ENCODE data around the gene VPS39. TPM values are rescaled to one million over a fixed set of nuclear protein-coding genes. Genes with fewer than 3 reads are reported as not detected.

The VPS39 gene
- total RNA-seq, 1 donor from 2014 or later, result 66.9 TPM

GRCh38 chr15:42137461-42138261 is 70.4 kb downstream of the VPS39 start:
- Mint-ChIP-seq H3K27me3 (ENCODE audit: insufficient read depth, low read depth) (peaks cover 5% of the 10 kb centered on the region), H3K36me3 (no peaks in the 10 kb centered on the region), H3K9me3 (peaks cover 9% of the 10 kb centered on the region), H3K4me1 (peaks cover 4% of the 10 kb centered on the region), H3K4me3 (no peak overlapping the region), H3K27ac (no peak overlapping the region)
- TF ChIP-seq, protein P1, sequence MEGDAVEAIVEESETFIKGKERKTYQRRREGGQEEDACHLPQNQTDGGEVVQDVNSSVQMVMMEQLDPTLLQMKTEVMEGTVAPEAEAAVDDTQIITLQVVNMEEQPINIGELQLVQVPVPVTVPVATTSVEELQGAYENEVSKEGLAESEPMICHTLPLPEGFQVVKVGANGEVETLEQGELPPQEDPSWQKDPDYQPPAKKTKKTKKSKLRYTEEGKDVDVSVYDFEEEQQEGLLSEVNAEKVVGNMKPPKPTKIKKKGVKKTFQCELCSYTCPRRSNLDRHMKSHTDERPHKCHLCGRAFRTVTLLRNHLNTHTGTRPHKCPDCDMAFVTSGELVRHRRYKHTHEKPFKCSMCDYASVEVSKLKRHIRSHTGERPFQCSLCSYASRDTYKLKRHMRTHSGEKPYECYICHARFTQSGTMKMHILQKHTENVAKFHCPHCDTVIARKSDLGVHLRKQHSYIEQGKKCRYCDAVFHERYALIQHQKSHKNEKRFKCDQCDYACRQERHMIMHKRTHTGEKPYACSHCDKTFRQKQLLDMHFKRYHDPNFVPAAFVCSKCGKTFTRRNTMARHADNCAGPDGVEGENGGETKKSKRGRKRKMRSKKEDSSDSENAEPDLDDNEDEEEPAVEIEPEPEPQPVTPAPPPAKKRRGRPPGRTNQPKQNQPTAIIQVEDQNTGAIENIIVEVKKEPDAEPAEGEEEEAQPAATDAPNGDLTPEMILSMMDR (IDR thresholded peaks at IDR 0.05), result peak; percentile 77
- TF ChIP-seq EZH2 (IDR thresholded peaks at IDR 0.05) (no peak), EZH2phosphoT487 (IDR thresholded peaks at IDR 0.05) (no peak)
- no peaks in the 10 kb centered on the region for H4K20me1 ChIP-seq (ENCODE audit: low read depth)
- no peak overlapping the region for H3K4me2 ChIP-seq
- H2AFZ ChIP-seq (replicated peaks), result no peak overlapping the region
- H3K27me3 ChIP-seq, result no peaks in the 10 kb centered on the region
- no peaks in the 10 kb centered on the region for H3K79me2 ChIP-seq (ENCODE audit: low read depth)
- DNase-seq (ENCODE audit: low spot score), result peak; percentile 79
- peaks cover under 1% of the 10 kb centered on the region for H3F3A ChIP-seq (ENCODE audit: low read depth)
- H3K4me3 ChIP-seq, result no peak overlapping the region
- H3K36me3 ChIP-seq, result no peaks in the 10 kb centered on the region
- H3K9ac ChIP-seq, result no peak overlapping the region
- no peak overlapping the region for H3K27ac ChIP-seq
- H3K4me1 ChIP-seq, result peaks cover 8% of the 10 kb centered on the region
- no peaks in the 10 kb centered on the region for H3K9me3 ChIP-seq (ENCODE audit: low read depth)

DNA sequence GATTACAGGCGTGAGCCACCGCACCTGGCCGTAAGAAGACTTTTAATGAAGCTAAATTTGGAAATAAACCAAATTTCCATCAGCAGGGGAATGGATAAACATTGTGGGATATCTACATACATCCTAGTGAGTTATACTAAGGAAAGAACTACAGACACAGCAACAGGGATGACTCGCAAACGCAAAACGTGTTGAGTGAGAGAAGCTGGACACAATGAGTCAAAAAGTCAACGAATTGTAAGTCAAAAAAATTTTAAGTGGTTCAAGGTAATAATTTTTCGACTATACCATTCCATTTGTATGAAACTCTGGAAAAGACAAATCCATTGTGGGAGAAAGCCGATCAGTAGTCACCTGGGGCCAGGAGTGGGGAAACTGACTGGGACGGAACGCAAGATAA is 71.6 kb downstream of the VPS39 start:
- Mint-ChIP-seq H3K4me1 (peaks cover 11% of the 10 kb centered on the region), H3K9me3 (peaks cover 7% of the 10 kb centered on the region), H3K4me3 (no peak overlapping the region), H3K27ac (no peak overlapping the region), H3K27me3 (ENCODE audit: insufficient read depth, low read depth) (peaks cover 7% of the 10 kb centered on the region), H3K36me3 (no peaks in the 10 kb centered on the region)
- H3K9ac ChIP-seq, result no peak overlapping the region
- H3K4me2 ChIP-seq, result no peak overlapping the region
- no peaks in the 10 kb centered on the region for H3K79me2 ChIP-seq (ENCODE audit: low read depth)
- TF ChIP-seq EZH2phosphoT487 (IDR thresholded peaks at IDR 0.05), result no peak
- TF ChIP-seq EZH2 (IDR thresholded peaks at IDR 0.05), result no peak
- TF ChIP-seq, protein P1 (IDR thresholded peaks at IDR 0.05), result no peak
- H3K27ac ChIP-seq, result no peak overlapping the region
- no peak overlapping the region for H3K4me3 ChIP-seq
- H2AFZ ChIP-seq (replicated peaks), result no peak overlapping the region
- H4K20me1 ChIP-seq (ENCODE audit: low read depth), result no peaks in the 10 kb centered on the region
- H3K27me3 ChIP-seq, result no peaks in the 10 kb centered on the region
- no peaks in the 10 kb centered on the region for H3K9me3 ChIP-seq (ENCODE audit: low read depth)
- no peak for DNase-seq (ENCODE audit: low spot score)
- H3K4me1 ChIP-seq, result peaks cover 19% of the 10 kb centered on the region
- no peaks in the 10 kb centered on the region for H3K36me3 ChIP-seq
- peaks cover 9% of the 10 kb centered on the region for H3F3A ChIP-seq (ENCODE audit: low read depth)

- H3K79me2 ChIP-seq (ENCODE audit: low read depth), result no peaks in the 10 kb centered on the region
- no peak overlapping the region for H3K27ac ChIP-seq
- H3K4me2 ChIP-seq, result no peak overlapping the region
- Mint-ChIP-seq H3K4me3 (no peak overlapping the region), H3K9me3 (peaks cover 7% of the 10 kb centered on the region), H3K27me3 (ENCODE audit: insufficient read depth, low read depth) (peaks cover 7% of the 10 kb centered on the region), H3K36me3 (no peaks in the 10 kb centered on the region), H3K27ac (no peak overlapping the region), H3K4me1 (peaks cover 18% of the 10 kb centered on the region)
- no peaks in the 10 kb centered on the region for H3K27me3 ChIP-seq
- H3K9me3 ChIP-seq (ENCODE audit: low read depth), result no peaks in the 10 kb centered on the region
- H3K9ac ChIP-seq, result no peak overlapping the region
- peaks cover 12% of the 10 kb centered on the region for H3F3A ChIP-seq (ENCODE audit: low read depth)
- DNase-seq (ENCODE audit: low spot score), result no peak
- H3K4me1 ChIP-seq, result peaks cover 26% of the 10 kb centered on the region
- H3K4me3 ChIP-seq, result no peak overlapping the region
- no peaks in the 10 kb centered on the region for H3K36me3 ChIP-seq
- H4K20me1 ChIP-seq (ENCODE audit: low read depth), result no peaks in the 10 kb centered on the region
- no peak overlapping the region for H2AFZ ChIP-seq (replicated peaks)
- no peak for TF ChIP-seq EZH2phosphoT487 (IDR thresholded peaks at IDR 0.05)
Measured at GRCh38 chr15:42135351-42135750, 72.8 kb downstream of the VPS39 start.

- Mint-ChIP-seq H3K27ac (no peak overlapping the region), H3K4me1 (peaks cover 14% of the 10 kb centered on the region), H3K27me3 (ENCODE audit: insufficient read depth, low read depth) (peaks cover 7% of the 10 kb centered on the region), H3K36me3 (no peaks in the 10 kb centered on the region), H3K9me3 (peaks cover 7% of the 10 kb centered on the region), H3K4me3 (no peak overlapping the region)
- H3K9ac ChIP-seq, result no peak overlapping the region
- H2AFZ ChIP-seq (replicated peaks), result no peak overlapping the region
- TF ChIP-seq EZH2phosphoT487 (IDR thresholded peaks at IDR 0.05) (no peak), EZH2 (IDR thresholded peaks at IDR 0.05) (no peak)
- TF ChIP-seq, protein P1 (IDR thresholded peaks at IDR 0.05), result no peak
- H4K20me1 ChIP-seq (ENCODE audit: low read depth), result no peaks in the 10 kb centered on the region
- H3K4me2 ChIP-seq, result no peak overlapping the region
- H3K4me3 ChIP-seq, result no peak overlapping the region
- no peaks in the 10 kb centered on the region for H3K27me3 ChIP-seq
- peaks cover 12% of the 10 kb centered on the region for H3F3A ChIP-seq (ENCODE audit: low read depth)
- peaks cover 26% of the 10 kb centered on the region for H3K4me1 ChIP-seq
- H3K9me3 ChIP-seq (ENCODE audit: low read depth), result no peaks in the 10 kb centered on the region
- no peak overlapping the region for H3K27ac ChIP-seq
- H3K79me2 ChIP-seq (ENCODE audit: low read depth), result no peaks in the 10 kb centered on the region
- no peak for DNase-seq (ENCODE audit: low spot score)
- H3K36me3 ChIP-seq, result no peaks in the 10 kb centered on the region
Measured at GRCh38 chr15:42134617-42135245, 73.4 kb downstream of the VPS39 start.
